HG03159 (cell line): ENCODE measurements around the gene SH3BP2.
A peak's percentile ranks its signal among the peaks of the same experiment; 100 is the strongest.

Experiments
- ATAC-seq: cut with Tn5 transposase; IDR thresholded peaks from one replicate; pipeline ENCODE4 v1.9.1; 2021; ENCODE audit warnings: mild to moderate bottlenecking, moderate library complexity; ENCODE audit not compliant: unreplicated experiment

The SH3BP2 gene

GRCh38 chr4:2802618-2803531 lies 10.0 kb downstream of the SH3BP2 start:
- ATAC-seq = no peak

- ATAC-seq = no peak
These were observed 11.0 kb downstream of the SH3BP2 start for GRCh38 chr4:2803624-2804448.

- no peak for ATAC-seq
These were observed 11.6 kb downstream of the SH3BP2 start for GRCh38 chr4:2804449-2804972.

- no peak for ATAC-seq
These were observed 12.2 kb downstream of the SH3BP2 start for GRCh38 chr4:2804973-2805501.

GRCh38 chr4:2805712-2806389 lies 13.0 kb downstream of the SH3BP2 start:
- no peak for ATAC-seq

- no peak for ATAC-seq
These were observed 13.8 kb downstream of the SH3BP2 start for GRCh38 chr4:2806390-2807355.

GRCh38 chr4:2807571-2807970 lies 14.7 kb downstream of the SH3BP2 start:
- ATAC-seq = no peak

- no peak for ATAC-seq
These were observed 15.1 kb downstream of the SH3BP2 start for GRCh38 chr4:2808001-2808400.

- ATAC-seq = no peak
These were observed 16.8 kb downstream of the SH3BP2 start for GRCh38 chr4:2809610-2810180.

- no peak for ATAC-seq
These were observed 17.5 kb downstream of the SH3BP2 start for GRCh38 chr4:2810388-2810787.

- ATAC-seq = peak; percentile 52
These were observed 19.1 kb downstream of the SH3BP2 start for GRCh38 chr4:2811830-2812611.

GRCh38 chr4:2812612-2813354 lies 19.9 kb downstream of the SH3BP2 start:
- no peak for ATAC-seq

GRCh38 chr4:2813446-2814405 lies 20.8 kb downstream of the SH3BP2 start:
- no peak for ATAC-seq

GRCh38 chr4:2814627-2815270 lies 21.9 kb downstream of the SH3BP2 start:
- no peak for ATAC-seq

- ATAC-seq = no peak
These were observed 23.6 kb downstream of the SH3BP2 start for GRCh38 chr4:2816401-2816954.

GRCh38 chr4:2817137-2817536 lies 24.3 kb downstream of the SH3BP2 start:
- no peak for ATAC-seq
